ENCODE measurements around the gene BPIFA3.
A peak's percentile ranks its signal among the peaks of the same experiment; 100 is the strongest.

BPIFA3 gene

GRCh38 chr20:33263784-33264183, 46.6 kb downstream of the BPIFA3 start:
- H3K9me3 Mint-ChIP-seq: no peaks in the 10 kb centered on the region
- no peak overlapping the region for H3K27ac Mint-ChIP-seq
- H3K27me3 Mint-ChIP-seq: peaks cover 19% of the 10 kb centered on the region
- no peaks in the 10 kb centered on the region for H3K4me1 Mint-ChIP-seq (ENCODE audit: low read depth)
- no peaks in the 10 kb centered on the region for H3K36me3 Mint-ChIP-seq (ENCODE audit: low read depth)
- no peak overlapping the region for H3K4me3 Mint-ChIP-seq

GRCh38 chr20:33267701-33268100, 50.5 kb downstream of the BPIFA3 start:
- Mint-ChIP-seq H3K4me1 (ENCODE audit: low read depth) (no peaks in the 10 kb centered on the region), H3K27ac (no peak overlapping the region), H3K4me3 (no peak overlapping the region), H3K27me3 (peaks cover 8% of the 10 kb centered on the region), H3K36me3 (ENCODE audit: low read depth) (no peaks in the 10 kb centered on the region), H3K9me3 (no peaks in the 10 kb centered on the region)

GRCh38 chr20:33272155-33272873, 55.2 kb downstream of the BPIFA3 start:
- H3K27me3 Mint-ChIP-seq: peaks cover 4% of the 10 kb centered on the region
- H3K27ac Mint-ChIP-seq: peak overlapping the region; percentile 7
- no peaks in the 10 kb centered on the region for H3K36me3 Mint-ChIP-seq (ENCODE audit: low read depth)
- H3K4me3 Mint-ChIP-seq: no peak overlapping the region
- no peaks in the 10 kb centered on the region for H3K9me3 Mint-ChIP-seq
- no peaks in the 10 kb centered on the region for H3K4me1 Mint-ChIP-seq (ENCODE audit: low read depth)

DNA sequence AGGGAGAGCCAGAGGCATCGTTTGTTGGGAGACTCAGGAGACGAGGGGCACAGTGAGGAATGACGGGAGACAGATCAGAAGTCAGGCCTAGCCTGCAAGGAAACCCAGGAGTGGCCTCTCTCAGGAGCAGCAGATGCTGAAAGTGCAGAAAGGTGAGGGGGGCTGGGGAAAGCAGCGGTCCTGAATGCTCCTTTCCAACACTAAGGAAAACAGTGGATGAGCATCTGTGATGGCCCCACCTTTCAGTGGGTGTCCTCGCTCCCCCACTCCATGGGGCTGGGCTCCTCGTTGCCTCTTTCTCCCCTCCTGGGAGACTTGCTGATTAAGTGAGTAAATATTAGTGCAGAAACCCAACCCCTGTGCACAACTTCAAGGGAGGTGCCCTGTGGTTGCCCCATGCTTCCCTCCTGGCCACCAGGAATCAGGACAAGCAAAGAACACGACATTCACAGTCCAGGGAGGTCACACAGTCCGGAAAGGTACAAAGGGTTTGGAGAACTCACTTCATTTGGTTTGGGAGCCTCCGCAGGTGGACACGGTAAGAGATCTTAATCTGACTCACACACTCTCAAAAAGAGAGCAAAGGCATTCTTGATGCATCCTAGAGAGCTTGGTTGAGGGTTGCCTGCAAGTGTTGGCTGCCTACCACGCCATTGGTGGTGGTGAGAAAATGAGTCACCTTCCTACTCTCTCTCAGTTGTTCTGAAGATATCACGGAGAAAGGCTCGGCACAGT, 56.1 kb downstream of the BPIFA3 start:
- Mint-ChIP-seq H3K4me3 (no peak overlapping the region), H3K27ac (no peak overlapping the region), H3K9me3 (no peaks in the 10 kb centered on the region), H3K27me3 (no peaks in the 10 kb centered on the region), H3K36me3 (ENCODE audit: low read depth) (no peaks in the 10 kb centered on the region), H3K4me1 (ENCODE audit: low read depth) (no peaks in the 10 kb centered on the region)

DNA sequence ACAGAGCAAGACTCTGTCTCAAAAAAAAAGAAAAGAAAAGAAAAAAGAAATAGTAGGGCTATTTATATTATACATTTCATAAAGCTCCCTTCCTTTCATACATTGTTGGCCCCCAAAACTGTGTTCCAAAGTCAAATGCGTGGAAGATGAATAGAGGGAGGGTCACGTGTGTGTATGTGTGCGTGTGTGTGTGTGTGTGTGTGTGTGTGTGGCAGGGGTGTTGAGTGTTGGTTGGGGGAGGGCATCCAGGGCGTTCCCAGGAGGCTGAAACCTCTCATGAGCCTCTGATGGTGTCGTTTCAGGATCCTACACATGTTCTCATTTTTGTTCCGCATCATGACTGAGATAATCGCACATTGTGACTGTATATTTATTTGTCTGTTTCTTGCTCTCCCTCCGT, 58.1 kb downstream of the BPIFA3 start:
- no peak overlapping the region for H3K27ac Mint-ChIP-seq
- H3K27me3 Mint-ChIP-seq: no peaks in the 10 kb centered on the region
- no peak overlapping the region for H3K4me3 Mint-ChIP-seq
- no peaks in the 10 kb centered on the region for H3K36me3 Mint-ChIP-seq (ENCODE audit: low read depth)
- H3K4me1 Mint-ChIP-seq (ENCODE audit: low read depth): no peaks in the 10 kb centered on the region
- no peaks in the 10 kb centered on the region for H3K9me3 Mint-ChIP-seq

DNA sequence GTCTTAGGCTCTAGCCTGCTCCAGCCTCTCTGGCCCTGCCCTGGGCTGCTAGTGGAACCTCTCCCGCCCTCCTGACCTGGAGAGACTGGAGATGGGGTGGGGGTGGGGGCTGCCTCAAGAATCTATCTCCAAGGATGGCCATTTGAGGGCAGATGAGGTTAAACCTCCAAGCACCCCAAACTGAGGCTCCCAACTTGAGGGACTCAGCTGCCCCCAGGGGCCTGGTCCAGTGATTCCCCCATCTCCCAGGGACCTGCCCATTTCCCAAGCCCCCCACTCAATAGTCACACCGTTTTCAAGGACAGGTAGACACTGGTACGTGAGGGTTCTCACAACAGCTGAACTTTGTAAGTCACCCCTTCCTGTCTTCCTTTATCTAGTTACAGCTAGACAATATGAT, 58.7 kb downstream of the BPIFA3 start:
- H3K27ac Mint-ChIP-seq: no peak overlapping the region

GRCh38 chr20:33276303-33277113, 59.4 kb downstream of the BPIFA3 start:
- no peaks in the 10 kb centered on the region for H3K9me3 Mint-ChIP-seq
- H3K4me3 Mint-ChIP-seq: no peak overlapping the region
- no peaks in the 10 kb centered on the region for H3K27me3 Mint-ChIP-seq
- no peaks in the 10 kb centered on the region for H3K36me3 Mint-ChIP-seq (ENCODE audit: low read depth)
- H3K4me1 Mint-ChIP-seq (ENCODE audit: low read depth): no peaks in the 10 kb centered on the region
- no peak overlapping the region for H3K27ac Mint-ChIP-seq

More for the DNA sequence above, 58.7 kb downstream of the BPIFA3 start:
- H3K4me3 Mint-ChIP-seq: no peak overlapping the region
- no peaks in the 10 kb centered on the region for H3K9me3 Mint-ChIP-seq
- no peaks in the 10 kb centered on the region for H3K27me3 Mint-ChIP-seq
- no peaks in the 10 kb centered on the region for H3K36me3 Mint-ChIP-seq (ENCODE audit: low read depth)
- no peaks in the 10 kb centered on the region for H3K4me1 Mint-ChIP-seq (ENCODE audit: low read depth)
